Left ventricle myocardium inferior (tissue), 1 donor: Measurements from ENCODE around the gene FGF23. TPM values are rescaled to one million over a fixed set of nuclear protein-coding genes. Genes with fewer than 3 reads are reported as not detected.
"Not testable (repeated sequence)": the region's sequence is repeated elsewhere in the genome, so short reads cannot be mapped to it uniquely, and the experiment has no call there.

Experiments used
- DNase-seq: peaks from one replicate; pipeline ENCODE4 v3.0.0-alpha.2; 2020
- H3K27ac ChIP-seq: fragments of 200-600 bp; replicated peaks from 2 replicates; pipeline ENCODE4 v1.8.0; 2021
- H3K27me3 ChIP-seq: fragments of 200-600 bp; 2 replicates; pipeline ENCODE4 v1.8.0; 2021; ENCODE audit warnings: low read depth
- H3K36me3 ChIP-seq: fragments of 200-600 bp; 2 replicates; pipeline ENCODE4 v1.8.0; 2021
- H3K4me1 ChIP-seq: fragments of 200-600 bp; 2 replicates; pipeline ENCODE4 v1.8.0; 2021
- H3K4me3 ChIP-seq: fragments of 200-600 bp; 2 replicates; pipeline ENCODE4 v1.8.0; 2021; ENCODE audit warnings: mild to moderate bottlenecking, moderate library complexity
- H3K9me3 ChIP-seq: fragments of 200-600 bp; replicated peaks from 2 replicates; pipeline ENCODE4 v1.8.0; 2021
- intact Hi-C: fragments of 100-400 bp; cut with micrococcal nuclease; formaldehyde crosslinking; loops from one replicate; pipeline ENCODE4 v1.11.0; 2022
- total RNA-seq: library from RNA; stranded (reverse); fragmentation: NEBNext Ultra II Directional; extraction: Animal tissue kit (Norgen Biotek cat#: 25700); gene quantifications from one replicate; pipeline ENCODE4 v1.2.1, GENCODE V29; 2021
- TF ChIP-seq, protein P1 (sequence below): fragments of 200-600 bp; IDR thresholded peaks from 2 replicates; pipeline ENCODE4 v1.8.0; 2021; ENCODE audit warnings: antibody characterized with exemption, mild to moderate bottlenecking, borderline replicate concordance
- donor health status: DM: no; HTN: yes; CAD: no; lungs with severe emphysema.

Gene FGF23
- total RNA-seq, 1 donor from 2014 or later: not detected

DNA sequence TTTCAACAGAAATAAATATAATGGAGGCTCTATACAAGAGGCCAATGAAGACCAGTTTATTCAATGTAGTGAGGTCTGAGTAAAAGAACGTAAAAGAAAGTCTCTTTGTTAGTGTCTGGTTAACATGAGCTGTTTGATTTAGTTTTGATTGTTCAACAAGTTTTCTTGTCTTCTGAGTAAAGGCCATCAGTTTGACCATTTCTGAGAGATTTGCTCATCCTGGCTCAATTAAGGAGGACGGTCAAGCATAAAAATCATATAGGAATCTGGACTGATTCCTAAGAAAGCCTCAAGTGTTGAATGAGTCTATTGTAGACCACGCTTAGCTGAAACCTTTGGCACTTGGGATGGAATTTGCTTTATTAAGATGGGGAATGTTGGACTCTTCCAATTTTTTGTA lies 32.5 kb upstream of the FGF23 start:
- intact Hi-C loops: no loop called here
- H3K36me3 ChIP-seq: no peaks in the 10 kb centered on the region
- peaks cover 10% of the 10 kb centered on the region for H3K27me3 ChIP-seq
- H3K27ac ChIP-seq: no peak overlapping the region
- H3K4me3 ChIP-seq: no peak overlapping the region
- H3K4me1 ChIP-seq: peaks cover 11% of the 10 kb centered on the region
- TF ChIP-seq, protein P1, sequence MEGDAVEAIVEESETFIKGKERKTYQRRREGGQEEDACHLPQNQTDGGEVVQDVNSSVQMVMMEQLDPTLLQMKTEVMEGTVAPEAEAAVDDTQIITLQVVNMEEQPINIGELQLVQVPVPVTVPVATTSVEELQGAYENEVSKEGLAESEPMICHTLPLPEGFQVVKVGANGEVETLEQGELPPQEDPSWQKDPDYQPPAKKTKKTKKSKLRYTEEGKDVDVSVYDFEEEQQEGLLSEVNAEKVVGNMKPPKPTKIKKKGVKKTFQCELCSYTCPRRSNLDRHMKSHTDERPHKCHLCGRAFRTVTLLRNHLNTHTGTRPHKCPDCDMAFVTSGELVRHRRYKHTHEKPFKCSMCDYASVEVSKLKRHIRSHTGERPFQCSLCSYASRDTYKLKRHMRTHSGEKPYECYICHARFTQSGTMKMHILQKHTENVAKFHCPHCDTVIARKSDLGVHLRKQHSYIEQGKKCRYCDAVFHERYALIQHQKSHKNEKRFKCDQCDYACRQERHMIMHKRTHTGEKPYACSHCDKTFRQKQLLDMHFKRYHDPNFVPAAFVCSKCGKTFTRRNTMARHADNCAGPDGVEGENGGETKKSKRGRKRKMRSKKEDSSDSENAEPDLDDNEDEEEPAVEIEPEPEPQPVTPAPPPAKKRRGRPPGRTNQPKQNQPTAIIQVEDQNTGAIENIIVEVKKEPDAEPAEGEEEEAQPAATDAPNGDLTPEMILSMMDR: no peak
- DNase-seq: no peak
- no peaks in the 10 kb centered on the region for H3K9me3 ChIP-seq

DNA sequence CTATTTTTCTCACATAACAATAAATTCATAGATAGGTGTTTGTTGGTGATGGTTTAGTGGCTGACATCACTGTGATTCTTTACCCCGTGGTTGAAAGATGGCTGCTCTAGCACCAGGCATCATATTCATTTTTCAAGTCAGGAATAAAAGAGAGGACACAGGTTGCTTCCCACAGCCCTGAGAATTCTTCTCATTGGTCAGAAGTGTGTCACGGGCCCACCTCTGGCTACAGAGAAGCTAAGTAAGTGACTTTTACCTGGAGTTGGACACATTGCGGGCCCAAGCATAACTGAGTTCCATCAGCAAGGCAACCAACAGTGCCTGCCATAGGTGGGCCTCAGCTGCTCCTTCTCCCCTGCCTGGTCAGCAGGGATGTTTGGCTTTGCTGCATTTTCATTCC lies 27.6 kb upstream of the FGF23 start:
- no peak for DNase-seq
- no peaks in the 10 kb centered on the region for H3K4me1 ChIP-seq
- no peak overlapping the region for H3K27ac ChIP-seq
- no peak overlapping the region for H3K4me3 ChIP-seq
- no peaks in the 10 kb centered on the region for H3K36me3 ChIP-seq
- TF ChIP-seq, protein P1: no peak
- peaks cover 11% of the 10 kb centered on the region for H3K27me3 ChIP-seq
- intact Hi-C loops: no loop called here
- H3K9me3 ChIP-seq: no peaks in the 10 kb centered on the region

DNA sequence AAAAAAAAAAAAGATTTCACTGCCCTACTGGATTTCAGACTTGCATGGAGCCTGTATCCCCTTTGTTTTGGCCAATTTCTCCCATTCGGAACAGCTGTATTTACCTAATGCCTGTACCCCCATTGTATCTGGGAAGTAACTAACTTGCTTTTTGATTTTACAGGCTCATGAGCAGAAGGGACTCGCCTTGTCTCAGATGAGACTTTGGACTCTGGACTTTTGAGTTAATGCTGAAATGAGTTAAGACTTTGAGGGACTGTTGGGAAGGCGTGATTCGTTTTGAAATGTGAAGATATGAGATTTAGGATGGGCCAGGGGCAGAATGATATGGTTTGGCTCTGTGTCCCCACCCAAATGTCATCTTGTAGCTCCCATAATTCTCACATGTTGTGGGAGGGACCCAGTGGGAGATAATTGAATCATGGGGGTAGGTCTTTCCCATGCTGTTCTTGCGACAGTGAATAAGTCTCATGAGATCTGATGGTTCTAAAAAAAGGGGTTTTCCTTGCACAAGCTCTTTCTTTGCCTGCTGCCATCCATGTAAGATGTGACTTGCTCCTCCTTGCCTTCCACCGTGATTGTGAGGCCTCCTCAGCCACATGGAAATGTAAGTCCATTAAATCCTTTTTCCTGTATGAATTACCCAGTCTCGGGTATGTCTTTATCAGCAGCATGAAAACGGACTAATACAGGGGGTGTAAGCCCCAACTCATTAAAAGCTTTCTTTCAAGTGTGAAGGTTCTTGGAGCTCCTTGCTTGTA lies 25.5 kb upstream of the FGF23 start:
- H3K4me3 ChIP-seq, H3K9me3 ChIP-seq, intact Hi-C loops, DNase-seq, H3K27ac ChIP-seq, H3K36me3 ChIP-seq, H3K4me1 ChIP-seq: not testable (repeated sequence)
- H3K27me3 ChIP-seq: peaks cover 26% of the 10 kb centered on the region

DNA sequence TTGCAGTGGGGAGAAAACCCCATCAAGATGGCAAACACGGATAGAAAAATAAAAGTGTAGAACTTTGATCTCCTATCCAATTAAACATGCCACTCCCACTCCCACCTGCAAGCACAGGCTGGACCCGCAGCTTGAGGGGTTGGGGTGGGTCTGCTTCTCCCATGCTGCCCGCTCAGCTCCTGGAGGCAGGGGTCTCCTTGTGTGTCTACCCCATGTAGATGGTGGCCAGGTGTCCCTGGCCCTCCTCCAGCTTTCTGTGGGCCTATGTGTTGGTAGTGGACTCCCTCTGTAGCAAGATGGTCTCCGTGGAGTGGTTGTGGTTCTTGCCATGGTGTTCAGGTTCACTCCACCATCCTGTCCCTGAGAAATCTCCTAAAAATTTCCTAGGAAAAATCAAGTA lies 23.5 kb upstream of the FGF23 start:
- TF ChIP-seq, protein P1: no peak
- Histone ChIP-seq H3K9me3 (no peaks in the 10 kb centered on the region), H3K4me1 (no peaks in the 10 kb centered on the region), H3K27me3 (peaks cover 26% of the 10 kb centered on the region), H3K27ac (no peak overlapping the region), H3K4me3 (no peak overlapping the region), H3K36me3 (no peaks in the 10 kb centered on the region)
- intact Hi-C loops: no loop called here
- DNase-seq: no peak

DNA sequence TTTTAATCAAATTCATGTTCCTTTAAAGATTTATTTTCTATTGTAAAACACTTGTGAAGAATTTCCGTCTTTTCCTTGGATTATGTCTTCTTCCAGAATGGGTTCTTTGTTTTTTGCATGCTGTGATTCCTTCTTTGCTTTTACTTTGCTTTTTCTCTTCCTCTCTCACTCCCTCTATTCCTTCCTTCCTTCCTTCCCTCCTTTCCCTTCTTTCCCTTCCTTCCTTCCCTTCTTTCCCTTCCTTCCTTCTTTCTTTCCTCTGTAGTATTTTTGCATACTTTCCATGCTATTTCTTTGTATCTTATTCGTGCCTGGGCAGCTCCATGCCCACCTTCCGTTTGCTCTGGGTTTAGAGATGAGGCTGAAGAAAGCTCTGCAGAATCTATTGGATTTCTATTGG lies 21.6 kb upstream of the FGF23 start:
- intact Hi-C loops: no loop called here
- no peaks in the 10 kb centered on the region for H3K36me3 ChIP-seq
- no peaks in the 10 kb centered on the region for H3K9me3 ChIP-seq
- H3K4me3 ChIP-seq: no peak overlapping the region
- TF ChIP-seq, protein P1: no peak
- peaks cover 26% of the 10 kb centered on the region for H3K27me3 ChIP-seq
- H3K4me1 ChIP-seq: no peaks in the 10 kb centered on the region
- no peak overlapping the region for H3K27ac ChIP-seq
- no peak for DNase-seq

DNA sequence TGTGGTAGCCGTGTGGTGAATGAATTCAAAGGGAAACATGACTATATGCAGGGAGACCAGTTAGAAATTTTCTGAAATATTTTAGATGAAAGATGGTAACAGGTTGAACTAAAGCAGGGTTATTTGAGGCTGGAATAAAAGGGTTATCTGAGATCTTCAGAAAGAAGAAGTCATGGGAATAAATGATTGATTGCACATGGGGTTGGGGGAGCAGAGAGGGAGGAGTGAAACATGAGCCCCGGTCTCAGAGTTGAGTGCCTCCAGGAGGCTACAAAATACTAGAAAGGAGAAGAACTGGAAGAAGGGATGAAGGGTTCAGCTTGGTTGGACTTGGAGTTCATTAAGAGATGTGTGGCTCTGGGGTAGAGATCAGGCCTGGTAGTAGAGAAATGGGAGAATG lies 16.3 kb upstream of the FGF23 start:
- Histone ChIP-seq H3K27ac (no peak overlapping the region), H3K27me3 (peaks cover 30% of the 10 kb centered on the region), H3K36me3 (no peaks in the 10 kb centered on the region), H3K4me3 (no peak overlapping the region), H3K4me1 (peaks cover 10% of the 10 kb centered on the region), H3K9me3 (no peaks in the 10 kb centered on the region)
- DNase-seq: no peak
- intact Hi-C loops: no loop called here
- TF ChIP-seq, protein P1: no peak
